BLaER1 (cell line): ENCODE data around the gene RC3H1.
"Not testable (repeated sequence)": the region's sequence is repeated elsewhere in the genome, so short reads cannot be mapped to it uniquely, and the experiment has no call there.

ENCODE experiments used
- H3K27ac ChIP-seq: shearing (Covaris generic); formaldehyde crosslinking; 2 replicates; pipeline ENCODE4 v1.8.1; 2022
- H3K27me3 ChIP-seq: shearing (Covaris generic); formaldehyde crosslinking; 2 replicates; pipeline ENCODE4 v1.8.1; 2022
- H3K36me3 ChIP-seq: shearing (Covaris generic); formaldehyde crosslinking; 2 replicates; pipeline ENCODE4 v1.8.1; 2022
- H3K4me1 ChIP-seq: shearing (Covaris generic); formaldehyde crosslinking; 2 replicates; pipeline ENCODE4 v1.8.1; 2022
- H3K4me2 ChIP-seq: shearing (Covaris generic); formaldehyde crosslinking; 2 replicates; pipeline ENCODE4 v1.8.1; 2022
- H3K4me3 ChIP-seq: shearing (Covaris generic); formaldehyde crosslinking; 2 replicates; pipeline ENCODE4 v1.8.1; 2022
- H3K9ac ChIP-seq: shearing (Covaris generic); formaldehyde crosslinking; 2 replicates; pipeline ENCODE4 v1.8.1; 2022
- H3K9me3 ChIP-seq: shearing (Covaris generic); formaldehyde crosslinking; 2 replicates; pipeline ENCODE4 v1.8.1; 2022
- H4K20me1 ChIP-seq: shearing (Covaris generic); formaldehyde crosslinking; 2 replicates; pipeline ENCODE4 v1.8.1; 2022
- Cebpa-rat ChIP-seq: shearing (Covaris generic); IDR thresholded peaks from 2 replicates; pipeline ENCODE4 v1.8.1; 2022

RC3H1 gene

GRCh38 chr1:173963477-173963876 is 58.7 kb downstream of the RC3H1 start:
- no peaks in the 10 kb centered on the region for H3K9me3 ChIP-seq
- no peak overlapping the region for H3K27ac ChIP-seq
- peaks cover 87% of the 10 kb centered on the region for H3K36me3 ChIP-seq
- 0 out of 2 replicates have a peak, but pooled peaks cover 4% of the 10 kb centered on the region for H4K20me1 ChIP-seq
- H3K27me3 ChIP-seq = no peaks in the 10 kb centered on the region
- no peak overlapping the region for H3K4me3 ChIP-seq
- H3K4me2 ChIP-seq = no peak overlapping the region
- no peak for TF ChIP-seq Cebpa-rat
- H3K4me1 ChIP-seq = no peaks in the 10 kb centered on the region
- H3K9ac ChIP-seq = no peak overlapping the region

- H3K27ac ChIP-seq = no peak overlapping the region
- no peak overlapping the region for H3K4me2 ChIP-seq
- H3K4me1 ChIP-seq = no peaks in the 10 kb centered on the region
- H3K9me3 ChIP-seq = no peaks in the 10 kb centered on the region
- H3K4me3 ChIP-seq = no peak overlapping the region
- TF ChIP-seq Cebpa-rat = no peak
- no peak overlapping the region for H3K9ac ChIP-seq
- H3K27me3 ChIP-seq = no peaks in the 10 kb centered on the region
- peaks cover 87% of the 10 kb centered on the region for H3K36me3 ChIP-seq
- 0 out of 2 replicates have a peak, but pooled peaks cover 5% of the 10 kb centered on the region for H4K20me1 ChIP-seq
Observed at GRCh38 chr1:173960625-173961024, 61.5 kb downstream of the RC3H1 start.

DNA sequence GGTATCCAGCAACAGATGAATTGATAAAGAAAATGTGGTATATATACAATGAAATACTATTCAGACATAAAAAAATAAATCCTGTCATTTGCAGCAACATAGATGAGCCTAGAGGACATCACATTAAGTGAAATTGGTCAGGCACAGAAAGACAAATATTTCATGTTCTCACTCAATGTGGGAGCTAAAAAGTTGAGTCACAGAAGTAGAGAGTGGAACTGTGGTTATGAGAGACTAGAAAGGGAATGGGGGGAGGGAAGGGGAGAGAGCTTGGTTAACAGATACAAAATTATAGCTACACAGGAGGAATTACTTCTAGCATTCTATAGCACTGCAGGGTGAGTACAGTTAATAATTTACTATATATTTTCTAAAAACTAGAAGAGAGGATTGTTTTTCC is 68.0 kb downstream of the RC3H1 start:
- no peaks in the 10 kb centered on the region for H3K27me3 ChIP-seq
- no peaks in the 10 kb centered on the region for H3K4me1 ChIP-seq
- no peak overlapping the region for H3K27ac ChIP-seq
- H3K4me3 ChIP-seq = no peak overlapping the region
- H3K36me3 ChIP-seq = peaks cover 88% of the 10 kb centered on the region
- TF ChIP-seq Cebpa-rat = no peak
- no peak overlapping the region for H3K4me2 ChIP-seq
- H3K9ac ChIP-seq = no peak overlapping the region
- H3K9me3 ChIP-seq = no peaks in the 10 kb centered on the region
- H4K20me1 ChIP-seq = 0 out of 2 replicates have a peak, but pooled peaks cover 5% of the 10 kb centered on the region

DNA sequence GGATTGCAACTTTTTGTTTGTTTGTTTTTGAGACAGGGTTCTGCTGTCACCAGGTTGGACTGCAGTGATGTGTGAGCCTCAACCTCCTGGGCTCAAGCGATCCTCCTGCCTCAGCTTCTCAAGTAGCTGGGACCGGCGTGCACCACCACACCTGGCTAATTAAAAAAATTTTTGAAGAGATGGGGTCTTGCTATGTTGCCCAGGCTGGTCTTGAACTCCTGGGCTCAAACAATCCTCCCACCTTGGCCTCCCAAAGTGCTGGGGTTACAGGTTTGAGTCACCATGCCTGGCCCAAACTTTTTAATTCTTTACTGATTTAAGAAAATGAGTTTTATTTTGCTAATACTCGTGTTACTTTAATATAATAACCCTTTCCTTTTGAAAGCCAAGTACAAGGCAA is 73.6 kb downstream of the RC3H1 start:
- Histone ChIP-seq H3K9me3 (no peaks in the 10 kb centered on the region), H3K4me2 (no peak overlapping the region), H3K9ac (no peak overlapping the region), H3K27ac (no peak overlapping the region), H4K20me1 (peaks cover 4% of the 10 kb centered on the region), H3K36me3 (peaks cover 93% of the 10 kb centered on the region), H3K4me3 (no peak overlapping the region), H3K27me3 (no peaks in the 10 kb centered on the region), H3K4me1 (no peaks in the 10 kb centered on the region)
- TF ChIP-seq Cebpa-rat = no peak

GRCh38 chr1:173946380-173946921 is 75.7 kb downstream of the RC3H1 start:
- no peak overlapping the region for H3K27ac ChIP-seq

DNA sequence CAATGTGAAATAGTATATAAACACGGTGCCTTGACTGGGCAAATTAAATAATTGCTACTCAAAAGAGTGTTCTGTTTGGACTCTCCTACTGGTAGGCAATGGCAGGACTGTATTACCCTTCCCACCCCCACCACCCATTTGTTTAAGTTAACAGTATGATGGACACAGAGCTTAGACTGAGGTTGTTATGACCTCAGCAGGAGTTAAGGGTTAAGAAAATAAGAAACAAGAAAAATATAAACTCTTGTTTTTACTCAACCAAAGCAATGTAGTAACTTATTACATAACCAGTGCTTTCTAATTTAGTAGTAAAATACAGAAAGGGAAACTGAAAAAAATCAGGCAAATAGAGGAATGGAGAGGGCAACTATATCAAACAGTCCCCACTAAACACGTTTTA is 85.1 kb downstream of the RC3H1 start:
- H3K36me3 ChIP-seq = peaks cover 90% of the 10 kb centered on the region
- H3K9ac ChIP-seq = no peak overlapping the region
- no peaks in the 10 kb centered on the region for H3K4me1 ChIP-seq
- no peak overlapping the region for H3K4me2 ChIP-seq
- H4K20me1 ChIP-seq = no peaks in the 10 kb centered on the region
- H3K27ac ChIP-seq = no peak overlapping the region
- H3K27me3 ChIP-seq = no peaks in the 10 kb centered on the region
- no peak overlapping the region for H3K4me3 ChIP-seq
- H3K9me3 ChIP-seq = no peaks in the 10 kb centered on the region
- no peak for TF ChIP-seq Cebpa-rat

More at GRCh38 chr1:173946380-173946921, 75.7 kb downstream of the RC3H1 start:
- Histone ChIP-seq H3K27me3 (no peaks in the 10 kb centered on the region), H3K36me3 (peaks cover 96% of the 10 kb centered on the region), H3K4me1 (no peaks in the 10 kb centered on the region), H3K9me3 (no peaks in the 10 kb centered on the region), H3K4me3 (no peak overlapping the region), H4K20me1 (peaks cover 10% of the 10 kb centered on the region), H3K9ac (no peak overlapping the region), H3K4me2 (no peak overlapping the region)
- TF ChIP-seq Cebpa-rat = no peak

DNA sequence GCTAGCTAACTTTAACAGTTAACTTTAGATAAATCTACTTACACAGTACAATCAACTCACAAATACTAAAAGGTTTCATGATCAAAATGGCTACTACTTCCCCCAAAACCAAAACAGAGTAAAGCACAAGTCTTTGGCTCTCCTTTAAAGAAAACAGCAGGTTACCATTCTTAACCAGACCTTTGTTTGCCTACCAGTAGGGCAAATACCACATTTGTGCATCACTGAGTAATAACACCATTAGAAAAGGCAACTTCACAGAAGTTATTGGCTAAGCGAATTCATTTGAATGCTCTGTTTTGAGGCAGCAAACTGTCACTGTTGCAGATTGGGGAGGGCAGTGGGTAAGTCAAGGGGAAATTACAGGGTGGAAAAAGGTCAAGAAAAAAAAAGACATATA is 87.7 kb downstream of the RC3H1 start:
- no peak overlapping the region for H3K4me3 ChIP-seq
- H3K4me2 ChIP-seq = no peak overlapping the region
- no peak overlapping the region for H3K9ac ChIP-seq
- H3K9me3 ChIP-seq = no peaks in the 10 kb centered on the region
- H3K27ac ChIP-seq = no peak overlapping the region
- no peak for TF ChIP-seq Cebpa-rat
- no peaks in the 10 kb centered on the region for H3K27me3 ChIP-seq
- H3K4me1 ChIP-seq = no peaks in the 10 kb centered on the region
- H3K36me3 ChIP-seq = peaks cover 83% of the 10 kb centered on the region
- H4K20me1 ChIP-seq = no peaks in the 10 kb centered on the region

DNA sequence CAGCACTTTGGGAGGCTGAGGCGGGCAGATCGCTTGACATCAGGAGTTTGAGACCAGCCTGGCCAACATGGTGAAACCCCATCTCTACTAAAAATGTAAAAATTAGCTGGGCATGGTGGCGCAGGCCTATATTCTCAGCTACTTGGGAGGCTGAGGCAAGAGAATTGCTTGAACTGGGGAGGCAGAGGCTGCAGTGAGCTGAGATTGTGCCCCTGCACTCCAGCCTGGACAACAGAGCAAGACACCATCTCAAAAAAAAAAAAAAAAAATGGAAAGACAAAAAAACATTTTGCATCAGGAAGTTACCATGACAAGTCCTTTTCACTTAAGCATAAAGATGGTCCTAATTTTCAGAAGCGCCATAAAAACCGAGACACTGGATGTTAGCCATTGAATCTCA is 91.6 kb downstream of the RC3H1 start:
- not testable (repeated sequence) for H3K4me1 ChIP-seq, H3K9ac ChIP-seq, H3K4me3 ChIP-seq, H3K4me2 ChIP-seq, H3K27me3 ChIP-seq, H3K27ac ChIP-seq, H3K9me3 ChIP-seq, H4K20me1 ChIP-seq
- H3K36me3 ChIP-seq = peaks cover 46% of the 10 kb centered on the region

GRCh38 chr1:173925306-173926242 is 96.6 kb downstream of the RC3H1 start:
- Histone ChIP-seq H3K27me3 (no peaks in the 10 kb centered on the region), H3K4me1 (no peaks in the 10 kb centered on the region), H3K4me3 (no peak overlapping the region), H4K20me1 (no peaks in the 10 kb centered on the region), H3K9ac (no peak overlapping the region), H3K27ac (no peak overlapping the region), H3K4me2 (no peak overlapping the region), H3K9me3 (no peaks in the 10 kb centered on the region), H3K36me3 (0 out of 2 replicates have a peak, but pooled peaks cover 6% of the 10 kb centered on the region)
- TF ChIP-seq Cebpa-rat = no peak

DNA sequence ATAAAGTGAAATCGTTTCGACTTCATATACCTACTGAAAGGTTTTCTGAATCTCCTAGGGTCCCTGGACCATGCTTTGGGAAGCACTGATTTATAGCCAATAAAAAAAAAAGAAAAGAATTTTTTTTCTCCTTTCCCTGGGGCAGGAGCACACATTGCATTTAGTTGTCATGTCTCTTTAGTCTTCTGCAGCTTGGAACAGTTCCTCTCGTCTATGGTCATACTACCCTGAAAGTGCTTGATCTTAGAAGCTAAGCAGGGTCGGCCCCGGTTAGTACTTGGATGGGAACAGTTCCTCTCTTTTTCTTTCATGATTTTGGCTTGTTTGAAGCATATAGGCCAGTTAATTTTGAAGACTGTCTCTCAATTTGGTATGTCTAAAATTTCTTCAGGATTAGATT is 101.3 kb downstream of the RC3H1 start:
- Histone ChIP-seq H4K20me1 (no peaks in the 10 kb centered on the region), H3K4me1 (no peaks in the 10 kb centered on the region), H3K9me3 (no peaks in the 10 kb centered on the region), H3K27ac (no peak overlapping the region), H3K4me2 (no peak overlapping the region), H3K4me3 (no peak overlapping the region), H3K36me3 (no peaks in the 10 kb centered on the region), H3K27me3 (no peaks in the 10 kb centered on the region), H3K9ac (no peak overlapping the region)
- no peak for TF ChIP-seq Cebpa-rat
